B cell (primary cell): ENCODE results near the gene RSPH6A. TPM values are rescaled to one million over a fixed set of nuclear protein-coding genes. Genes with fewer than 3 reads are reported as not detected.

Experiments
- ATAC-seq: fragments of 200-7000 bp; cut with Tn5 transposase; one replicate; pipeline ENCODE4 v1.10.0; 2021; ENCODE audit warnings: low read depth, mild to moderate bottlenecking, moderate number of reproducible peaks, moderate library complexity
- CTCF ChIA-PET: fragments of 350-600 bp; sonication (Branson Sonifier 250); formaldehyde crosslinking; loops from one replicate; lab custom pipeline; 2021; ENCODE audit warnings: antibody characterized with exemption, inconsistent platforms; lab: Charles Lee
- POLR2A ChIA-PET: fragments of 350-600 bp; sonication (Branson Sonifier 250); formaldehyde crosslinking; loops from one replicate; lab custom pipeline; 2021; ENCODE audit warnings: antibody characterized with exemption; lab: Charles Lee
- DNase-seq: peaks from one replicate; pipeline ENCODE4 v3.0.0; 2013
- H2AFZ ChIP-seq: 2 replicates; pipeline ENCODE4 v1.6.1; 2012; ENCODE audit warnings: mild to moderate bottlenecking, low read depth, low read length; ENCODE audit not compliant: insufficient read depth, poor library complexity, severe bottlenecking
- H3K27ac ChIP-seq, 2 donors: 1 replicate in 1 of 2; 2 replicates in 1 of 2; pipeline ENCODE4 v1.5.1; 2012 to 2013; ENCODE audit warnings: low read length in 2 of 2, mild to moderate bottlenecking in 2 of 2, moderate library complexity in 1 of 2
- H3K27me3 ChIP-seq, 4 experiments: fragments of 200-600 bp in 1 of 4; sonication (generic) in 1 of 4; replicated peaks in 1 of 4; 1 replicate in 2 of 4; 2 replicates in 2 of 4; pipeline versions ENCODE4 v1.6.1 to v1.7.0; 2013 to 2016; ENCODE audit warnings: low read length in 3 of 4, mild to moderate bottlenecking in 2 of 4, mixed read lengths in 1 of 4, moderate library complexity in 1 of 4; ENCODE audit not compliant: insufficient read depth in 4 of 4, control insufficient read depth in 3 of 4; ENCODE audit errors: control extremely low read depth in 1 of 4
- H3K36me3 ChIP-seq, 2 experiments: replicated peaks in 1 of 2; 1 replicate in 1 of 2; 2 replicates in 1 of 2; pipeline versions ENCODE4 v1.6.1 to v1.7.1; 2013; ENCODE audit warnings: low read length in 1 of 2; ENCODE audit not compliant: insufficient read depth in 2 of 2, control insufficient read depth in 1 of 2; ENCODE audit errors: control extremely low read depth in 1 of 2, extremely low read depth in 1 of 2
- H3K4me1 ChIP-seq, 2 donors: fragments of 200-600 bp in 1 of 2; sonication (generic) in 1 of 2; 1 replicate in 1 of 2; 2 replicates in 1 of 2; pipeline versions ENCODE4 v1.5.1 to v1.6.1; 2013 to 2017; ENCODE audit warnings: low read length in 2 of 2; ENCODE audit not compliant: control insufficient read depth in 2 of 2, insufficient read depth in 2 of 2
- H3K4me2 ChIP-seq: replicated peaks from 2 replicates; pipeline ENCODE3; 2012; ENCODE audit warnings: mild to moderate bottlenecking, low read depth, low read length; ENCODE audit not compliant: poor library complexity, severe bottlenecking
- H3K4me3 ChIP-seq, 5 experiments: fragments of 200-600 bp in 1 of 5; sonication (generic) in 1 of 5; 1 replicate in 3 of 5; 2 replicates in 2 of 5; pipeline versions ENCODE4 v1.5.1 to v1.7.0; 2011 to 2016; ENCODE audit warnings: low read length in 4 of 5, mild to moderate bottlenecking in 4 of 5, low read depth in 2 of 5, control low read depth in 1 of 5, moderate library complexity in 1 of 5; ENCODE audit not compliant: insufficient read depth in 1 of 5; ENCODE audit errors: control extremely low read depth in 1 of 5, extremely low read depth in 1 of 5
- H3K79me2 ChIP-seq: fragments of 200-600 bp; sonication (generic); one replicate; pipeline ENCODE4 v1.6.0; 2016; ENCODE audit warnings: low read length; ENCODE audit not compliant: control insufficient read depth, insufficient read depth
- H3K9ac ChIP-seq: fragments of 200-600 bp; sonication (generic); 2 replicates; pipeline ENCODE4 v1.6.1; 2017; ENCODE audit warnings: mild to moderate bottlenecking, low read length, moderate library complexity
- H3K9me3 ChIP-seq, 3 donors: one replicate each; pipeline versions ENCODE4 v1.6.1 to v1.7.1; 2013; ENCODE audit warnings: low read length in 2 of 3; ENCODE audit not compliant: control insufficient read depth in 2 of 3, insufficient read depth in 1 of 3; ENCODE audit errors: control extremely low read depth in 1 of 3
- H4K20me1 ChIP-seq: 2 replicates; pipeline ENCODE4 v1.6.0; 2012; ENCODE audit warnings: mild to moderate bottlenecking, low read length; ENCODE audit not compliant: insufficient read depth, control insufficient read depth, poor library complexity, severe bottlenecking
- H3K27ac Mint-ChIP-seq: one replicate; pipeline ENCODE4 v1.8.0; 2021; ENCODE audit warnings: mixed read lengths
- H3K27me3 Mint-ChIP-seq: one replicate; pipeline ENCODE4 v1.8.0; 2021; ENCODE audit warnings: mixed read lengths
- H3K4me1 Mint-ChIP-seq: one replicate; pipeline ENCODE4 v1.8.0; 2021; ENCODE audit warnings: mixed read lengths
- H3K4me3 Mint-ChIP-seq: one replicate; pipeline ENCODE4 v1.8.0; 2021; ENCODE audit warnings: mixed read lengths
- H3K9me3 Mint-ChIP-seq: one replicate; pipeline ENCODE4 v1.8.0; 2022; ENCODE audit warnings: mixed read lengths; ENCODE audit not compliant: insufficient read depth
- CTCF ChIP-seq: fragments of 200-600 bp; IDR thresholded peaks from one replicate; pipeline ENCODE4 v1.8.0; 2022; ENCODE audit warnings: antibody characterized with exemption, mild to moderate bottlenecking
- EZH2 ChIP-seq: IDR thresholded peaks from 2 replicates; pipeline ENCODE4 v1.6.1; 2012; ENCODE audit warnings: borderline replicate concordance, low read depth, mild to moderate bottlenecking, moderate library complexity, low read length; ENCODE audit not compliant: insufficient read depth, poor library complexity, severe bottlenecking
- WGBS: methylation state at CpG from one replicate; pipeline ENCODE4 v1.1.5; 2013; ENCODE audit warnings: missing lambda C conversion rate; ENCODE audit not compliant: insufficient coverage; 5-methylcytosine and 5-hydroxymethylcytosine counted together
- intact Hi-C: fragments of 100-400 bp; cut with micrococcal nuclease; formaldehyde crosslinking; loops from one replicate; pipeline ENCODE4 v1.10.0; 2022
- polyA plus RNA-seq: library from polyadenylated mRNA; depleted of rRNA; stranded (reverse); fragments of >200 nt; gene quantifications from 2 replicates; pipeline ENCODE4 v1.2.3, GENCODE V29; 2012
- total RNA-seq, 2 donors: library from RNA; stranded (reverse); fragments of 120-200 nt in 1 of 2; gene quantifications; 1 replicate in 1 of 2; 2 replicates in 1 of 2; pipeline versions ENCODE4 v1.2.3 to v1.2.4, GENCODE V29; 2013 to 2022

RSPH6A gene
- total and polyA plus RNA-seq, 2 donors (not counting 1 experiment from before 2014, with no cell fraction given), result 0.03 to 0.62 TPM

GRCh38 chr19:45863840-45864628, 48.9 kb upstream of the RSPH6A start, which contains the start of gene FOXA3:
Gene FOXA3 (plus strand): TSS chr19:45864326. CDS start chr19:45864457, 131 bp downstream.
- peaks cover 27 to 33% of the 10 kb centered on the region in 2 donors for H3K4me1 ChIP-seq
- Mint-ChIP-seq H3K27ac (peak within 1 kb of the TSS; percentile 98), H3K4me3 (peak within 1 kb of the TSS; percentile 91), H3K9me3 (no peaks in the 10 kb centered on the region), H3K27me3 (peaks cover 10% of the 10 kb centered on the region), H3K4me1 (peaks cover 32% of the 10 kb centered on the region)
- H3K9me3 ChIP-seq, result peaks cover 0 to 4% (median 0%) of the 10 kb centered on the region in 3 donors
- H3K4me2 ChIP-seq, result peak within 1 kb of the TSS; percentile 95
- H3K79me2 ChIP-seq, result peaks cover 33% of the 10 kb centered on the region
- CTCF ChIA-PET, result interaction anchor here (1.0 to 3.0 kb wide), 9 partner anchors 16 to 172 kb away, joined by 3 to 24 read pairs (median 8); partner anchors contain the start of genes IRF2BP1, MYPOP, SIX5 and SNRPD2
- WGBS, result 3% methylated on average over 71 of the region's 71 CpGs
- intact Hi-C loops, result loop anchor here (1.0 to 2.0 kb wide), 10 partner anchors 22 to 987 kb away; partner anchors contain the start of genes AP2S1, CCDC61, DMWD and FBXO46
- TF ChIP-seq CTCF (peak; percentile 73), EZH2 (peak; percentile 69)
- peak within 1 kb of the TSS in 1 of 2 donors; percentile 95 for H3K27ac ChIP-seq
- peak within 1 kb of the TSS; percentile 62 to 87 (median 81) for H3K4me3 ChIP-seq
- peak within 1 kb of the TSS; percentile 77 for H3K9ac ChIP-seq
- peak; percentile 70 for DNase-seq
- peaks cover 0 to 13% of the 10 kb centered on the region in 2 experiments for H3K36me3 ChIP-seq
- peaks cover 1% of the 10 kb centered on the region for H4K20me1 ChIP-seq
- H2AFZ ChIP-seq, result peak within 1 kb of the TSS; percentile 86
- peaks cover 0 to 14% (median 6%) of the 10 kb centered on the region in 4 experiments for H3K27me3 ChIP-seq
- ATAC-seq, result no peak
- POLR2A ChIA-PET, result interaction anchor here (0.6 to 2.0 kb wide), 11 partner anchors 18 to 737 kb away, joined by 3 to 9 read pairs (median 4); partner anchors contain the start of genes IRF2BP1, MYPOP, QPCTL and SIX5
